Muscle layer of duodenum (tissue), 2 donors: Measurements from ENCODE around the gene PAM.

ENCODE experiments used
- H3K27ac ChIP-seq: one replicate; pipeline ENCODE4 v1.7.0; 2013; ENCODE audit warnings: mild to moderate bottlenecking, low read length
- H3K27me3 ChIP-seq: one replicate; pipeline ENCODE4 v1.7.0; 2013; ENCODE audit warnings: low read depth, mild to moderate bottlenecking, control low read depth, low read length
- H3K36me3 ChIP-seq, 2 donors: one replicate each; pipeline ENCODE4 v1.7.0; 2013; ENCODE audit warnings: low read length in 2 of 2, control low read depth in 1 of 2, mild to moderate bottlenecking in 1 of 2; ENCODE audit not compliant: insufficient read depth in 2 of 2, control insufficient read depth in 1 of 2
- H3K4me1 ChIP-seq, 2 donors: one replicate each; pipeline ENCODE4 v1.7.0; 2013; ENCODE audit warnings: low read length in 2 of 2, mild to moderate bottlenecking in 2 of 2, control low read depth in 1 of 2, moderate library complexity in 1 of 2; ENCODE audit not compliant: insufficient read depth in 2 of 2, control insufficient read depth in 1 of 2
- H3K4me3 ChIP-seq, 2 donors: one replicate each; pipeline ENCODE4 v1.7.0; 2013; ENCODE audit warnings: low read length in 2 of 2, low read depth in 1 of 2, mild to moderate bottlenecking in 1 of 2
- H3K9me3 ChIP-seq, 2 donors: one replicate each; pipeline ENCODE4 v1.7.0; 2013; ENCODE audit warnings: low read length in 2 of 2, control low read depth in 1 of 2, mild to moderate bottlenecking in 1 of 2; ENCODE audit not compliant: control insufficient read depth in 1 of 2
- donor health status: healthy.

The PAM gene

DNA sequence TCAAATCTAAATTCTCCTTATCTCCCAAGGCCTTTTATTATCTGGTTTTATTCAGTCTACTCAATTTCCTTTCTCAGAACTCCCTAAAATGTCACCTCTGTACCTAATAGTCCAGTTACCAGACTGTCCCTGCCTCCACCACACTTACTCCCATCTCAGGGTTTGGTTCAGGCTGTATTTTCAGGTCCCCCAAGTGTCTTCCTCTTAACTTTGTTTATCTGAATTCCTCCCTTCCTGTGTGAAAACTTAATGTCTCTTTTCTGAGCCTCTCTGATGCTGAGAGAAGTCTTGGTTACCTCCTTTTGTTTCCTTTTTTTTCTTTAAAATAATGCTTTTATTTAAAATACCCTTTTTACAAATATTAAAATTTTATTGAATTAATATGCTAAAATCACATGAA lies 133.4 kb downstream of the PAM start:
- no peaks in the 10 kb centered on the region for H3K36me3 ChIP-seq
- no peaks in the 10 kb centered on the region for H3K9me3 ChIP-seq
- H3K4me3 ChIP-seq: no peak overlapping the region
- no peaks in the 10 kb centered on the region for H3K4me1 ChIP-seq
- no peak overlapping the region for H3K27ac ChIP-seq
- H3K27me3 ChIP-seq: no peaks in the 10 kb centered on the region

DNA sequence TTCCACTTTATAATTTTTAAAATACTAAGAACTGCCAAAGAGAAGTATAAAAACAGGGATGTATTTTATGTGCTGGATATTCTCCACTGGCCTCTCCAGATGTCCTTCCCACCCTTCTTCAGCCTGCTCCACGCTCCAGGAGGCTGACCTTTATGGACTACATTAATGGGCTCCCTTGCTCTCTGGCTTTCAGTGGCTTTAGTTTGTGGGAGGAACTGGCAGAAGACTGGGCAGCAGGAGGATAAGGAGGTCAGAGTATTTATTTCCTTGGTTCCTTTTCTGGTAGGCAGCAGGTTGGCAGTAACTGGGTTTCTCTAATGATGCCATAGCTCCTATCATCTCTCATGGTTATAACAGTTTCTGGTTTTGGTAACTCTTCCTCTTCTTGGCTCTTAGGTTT lies 133.9 kb downstream of the PAM start:
- H3K27ac ChIP-seq: no peak overlapping the region
- no peak overlapping the region for H3K4me3 ChIP-seq
- H3K9me3 ChIP-seq: no peaks in the 10 kb centered on the region
- H3K4me1 ChIP-seq: no peaks in the 10 kb centered on the region
- H3K27me3 ChIP-seq: no peaks in the 10 kb centered on the region
- no peaks in the 10 kb centered on the region for H3K36me3 ChIP-seq

DNA sequence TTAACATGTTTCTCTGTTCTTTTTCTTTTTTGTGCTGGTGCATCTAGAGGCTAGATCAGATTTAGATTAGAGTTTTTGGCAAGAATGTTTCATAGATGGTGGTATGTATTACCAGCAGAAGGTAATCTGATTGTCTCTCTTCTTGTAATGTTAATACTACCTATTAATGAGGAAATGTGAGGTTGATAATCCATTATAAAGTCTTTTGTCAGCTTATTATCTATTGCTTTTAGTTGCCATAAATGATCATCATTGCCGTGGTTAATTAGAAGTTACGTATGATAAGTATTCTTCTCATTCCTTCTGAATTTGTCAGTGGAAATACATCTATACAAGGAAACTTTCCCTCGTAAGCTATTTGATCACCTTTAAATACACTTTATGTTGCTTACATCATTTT lies 135.0 kb downstream of the PAM start:
- Histone ChIP-seq H3K27ac (no peak overlapping the region), H3K4me1 (no peaks in the 10 kb centered on the region), H3K9me3 (no peaks in the 10 kb centered on the region), H3K36me3 (no peaks in the 10 kb centered on the region), H3K27me3 (no peaks in the 10 kb centered on the region), H3K4me3 (no peak overlapping the region)

DNA sequence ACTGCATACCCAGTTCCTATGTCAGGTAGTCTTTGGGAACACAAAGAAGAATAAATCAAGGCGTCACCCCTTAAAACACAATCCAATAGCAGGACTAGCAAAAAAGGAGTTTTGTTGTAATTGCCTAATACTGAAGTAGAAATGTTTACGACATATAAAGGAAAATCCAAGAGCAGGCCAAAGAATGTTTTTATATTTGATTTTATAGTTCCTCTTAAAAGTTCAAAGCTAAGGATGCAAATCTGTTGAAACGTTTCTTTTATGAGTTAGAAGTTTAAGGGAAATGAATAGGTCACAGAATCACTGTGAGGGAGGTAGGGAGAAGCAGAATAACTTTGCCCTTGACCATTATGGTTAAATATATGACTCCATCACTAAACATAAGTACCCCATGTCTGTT lies 136.1 kb downstream of the PAM start:
- H3K4me1 ChIP-seq: no peaks in the 10 kb centered on the region
- no peaks in the 10 kb centered on the region for H3K9me3 ChIP-seq
- H3K27me3 ChIP-seq: no peaks in the 10 kb centered on the region
- no peak overlapping the region for H3K4me3 ChIP-seq
- no peaks in the 10 kb centered on the region for H3K36me3 ChIP-seq
- H3K27ac ChIP-seq: no peak overlapping the region

DNA sequence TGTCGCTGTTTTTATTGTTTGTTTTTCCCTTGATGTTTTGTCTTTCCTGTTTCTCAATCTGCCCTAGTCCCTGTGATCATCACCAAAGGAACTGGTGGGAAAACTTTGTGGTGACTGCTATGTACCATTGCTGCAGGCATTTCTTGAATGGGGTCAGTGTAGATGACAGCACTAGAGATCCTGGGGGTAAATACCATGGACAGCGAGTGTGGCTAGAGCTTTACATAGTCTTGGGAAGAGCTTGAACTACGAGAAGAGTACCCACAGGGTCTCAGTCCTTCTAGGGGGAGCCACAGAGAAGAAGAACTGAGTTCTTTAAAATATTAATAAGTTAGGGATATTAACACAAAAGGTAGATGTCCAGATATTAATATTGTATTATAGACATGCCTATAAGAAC lies 138.8 kb downstream of the PAM start:
- no peak overlapping the region for H3K27ac ChIP-seq

DNA sequence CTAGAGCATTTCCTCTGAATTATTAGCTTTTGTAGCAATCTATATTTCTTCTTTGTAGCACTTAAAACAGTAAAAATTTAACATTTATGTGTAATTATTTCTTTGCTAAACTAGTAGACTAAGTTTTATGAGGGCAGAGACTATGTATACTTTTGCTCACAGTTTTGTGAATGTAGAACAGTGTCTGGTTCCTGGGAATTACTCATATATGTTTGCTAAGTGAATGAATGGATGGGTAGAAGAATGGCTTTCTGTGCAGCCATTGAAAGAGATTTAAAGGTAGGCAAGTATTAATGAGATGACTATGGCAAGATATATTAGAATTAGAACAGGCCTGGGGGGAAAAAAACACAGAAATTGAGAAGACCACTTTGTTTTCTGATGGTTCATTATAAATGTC lies 140.1 kb downstream of the PAM start:
- H3K9me3 ChIP-seq: no peaks in the 10 kb centered on the region
- no peak overlapping the region for H3K27ac ChIP-seq
- H3K4me1 ChIP-seq: no peaks in the 10 kb centered on the region
- H3K27me3 ChIP-seq: no peaks in the 10 kb centered on the region
- no peaks in the 10 kb centered on the region for H3K36me3 ChIP-seq
- H3K4me3 ChIP-seq: no peak overlapping the region

More for the DNA sequence above, 138.8 kb downstream of the PAM start:
- no peaks in the 10 kb centered on the region for H3K9me3 ChIP-seq
- H3K4me3 ChIP-seq: no peak overlapping the region
- no peaks in the 10 kb centered on the region for H3K27me3 ChIP-seq
- no peaks in the 10 kb centered on the region for H3K4me1 ChIP-seq
- H3K36me3 ChIP-seq: no peaks in the 10 kb centered on the region

DNA sequence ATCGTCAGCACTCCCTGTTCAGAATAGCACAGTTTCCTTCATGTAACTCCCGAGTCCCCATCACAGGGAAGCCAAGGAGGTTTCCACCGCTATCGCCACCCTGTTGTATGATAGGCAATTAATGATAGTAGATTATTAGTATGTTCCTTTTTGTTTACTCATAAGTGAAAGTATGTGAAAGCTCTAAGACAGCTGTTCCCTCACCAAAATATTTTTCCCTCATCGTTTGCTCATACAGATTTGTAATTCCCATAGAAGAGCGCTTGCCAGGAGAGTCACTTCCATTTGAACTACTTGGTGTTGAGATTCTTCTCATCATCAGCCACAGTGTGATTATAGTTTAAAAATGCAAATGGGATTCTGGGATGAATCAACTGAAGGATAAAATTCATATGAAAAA lies 140.9 kb downstream of the PAM start:
- Histone ChIP-seq H3K36me3 (no peaks in the 10 kb centered on the region), H3K9me3 (no peaks in the 10 kb centered on the region), H3K27ac (no peak overlapping the region), H3K4me3 (no peak overlapping the region), H3K4me1 (no peaks in the 10 kb centered on the region), H3K27me3 (no peaks in the 10 kb centered on the region)

DNA sequence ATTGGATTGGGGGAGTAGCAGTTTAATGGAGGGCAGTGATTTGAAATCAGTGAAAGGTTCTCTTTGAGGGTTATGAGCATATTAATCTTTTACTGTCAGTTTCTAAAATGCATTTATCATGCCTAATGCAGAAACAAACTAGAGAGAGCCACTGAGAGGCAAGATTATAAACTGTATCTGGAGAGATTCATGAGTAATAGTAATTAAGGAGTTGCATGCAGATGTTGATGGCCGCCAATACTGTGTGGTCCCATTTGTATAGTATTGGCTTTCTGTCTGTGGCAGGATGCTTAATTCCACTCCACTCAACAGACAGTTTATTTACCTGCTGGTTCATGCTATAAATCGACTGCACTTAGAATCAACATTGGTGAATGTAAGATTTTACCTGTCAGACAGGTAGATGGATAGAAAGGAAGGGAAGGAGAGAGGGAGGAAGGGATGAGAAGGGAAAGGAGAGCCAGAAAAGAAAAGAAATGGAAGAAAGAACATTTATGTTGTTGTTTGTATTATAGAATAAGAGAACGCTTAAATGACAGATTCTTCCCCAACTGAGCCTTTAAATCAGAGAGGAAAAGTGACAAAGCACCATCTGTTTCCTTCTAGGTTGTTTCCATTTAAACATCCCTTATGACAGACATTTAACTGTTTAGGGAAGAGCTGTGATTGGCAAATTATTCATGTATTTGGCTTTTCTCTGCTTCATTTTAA lies 146.5 kb downstream of the PAM start:
- H3K4me1 ChIP-seq: no peaks in the 10 kb centered on the region
- no peaks in the 10 kb centered on the region for H3K9me3 ChIP-seq
- no peak overlapping the region for H3K4me3 ChIP-seq
- H3K36me3 ChIP-seq: no peaks in the 10 kb centered on the region
- H3K27me3 ChIP-seq: no peaks in the 10 kb centered on the region
- H3K27ac ChIP-seq: no peak overlapping the region

DNA sequence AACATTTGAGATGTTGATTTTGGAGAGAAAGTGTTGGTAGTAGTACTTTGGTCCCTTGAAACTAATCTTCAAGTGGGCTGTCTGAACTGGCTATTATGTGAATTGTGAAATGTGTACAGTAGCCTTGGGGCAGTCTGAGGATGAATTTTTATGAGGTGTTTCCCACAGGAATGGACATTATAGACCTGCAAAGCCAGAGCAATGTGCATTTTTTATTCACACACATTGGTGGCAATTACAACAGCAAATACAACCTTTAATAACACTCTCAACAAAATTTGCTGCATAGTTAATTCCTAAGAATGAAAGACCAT lies 147.0 kb downstream of the PAM start:
- Histone ChIP-seq H3K4me1 (no peaks in the 10 kb centered on the region), H3K4me3 (no peak overlapping the region), H3K9me3 (no peaks in the 10 kb centered on the region), H3K36me3 (no peaks in the 10 kb centered on the region), H3K27me3 (no peaks in the 10 kb centered on the region), H3K27ac (no peak overlapping the region)

DNA sequence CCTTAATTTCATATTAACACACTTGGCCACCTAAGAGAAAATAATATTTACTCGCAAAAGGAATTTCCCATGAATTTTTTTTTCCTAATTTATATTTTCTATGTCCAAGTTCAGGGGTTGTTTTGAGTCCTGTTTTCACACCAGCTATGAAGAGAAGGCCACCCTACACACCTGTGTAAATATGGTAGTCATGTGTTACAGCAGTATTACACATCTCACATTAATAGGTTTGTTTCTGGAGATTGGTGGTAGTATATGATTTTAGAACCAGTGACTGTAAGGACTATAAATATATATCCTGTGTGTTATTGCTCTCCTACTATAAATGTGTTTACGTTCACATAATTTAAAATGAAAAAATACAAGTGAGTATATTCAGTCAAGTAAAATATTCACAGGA lies 147.5 kb downstream of the PAM start:
- no peaks in the 10 kb centered on the region for H3K36me3 ChIP-seq
- H3K4me3 ChIP-seq: no peak overlapping the region
- no peaks in the 10 kb centered on the region for H3K27me3 ChIP-seq
- H3K4me1 ChIP-seq: no peaks in the 10 kb centered on the region
- H3K27ac ChIP-seq: no peak overlapping the region
- H3K9me3 ChIP-seq: no peaks in the 10 kb centered on the region

DNA sequence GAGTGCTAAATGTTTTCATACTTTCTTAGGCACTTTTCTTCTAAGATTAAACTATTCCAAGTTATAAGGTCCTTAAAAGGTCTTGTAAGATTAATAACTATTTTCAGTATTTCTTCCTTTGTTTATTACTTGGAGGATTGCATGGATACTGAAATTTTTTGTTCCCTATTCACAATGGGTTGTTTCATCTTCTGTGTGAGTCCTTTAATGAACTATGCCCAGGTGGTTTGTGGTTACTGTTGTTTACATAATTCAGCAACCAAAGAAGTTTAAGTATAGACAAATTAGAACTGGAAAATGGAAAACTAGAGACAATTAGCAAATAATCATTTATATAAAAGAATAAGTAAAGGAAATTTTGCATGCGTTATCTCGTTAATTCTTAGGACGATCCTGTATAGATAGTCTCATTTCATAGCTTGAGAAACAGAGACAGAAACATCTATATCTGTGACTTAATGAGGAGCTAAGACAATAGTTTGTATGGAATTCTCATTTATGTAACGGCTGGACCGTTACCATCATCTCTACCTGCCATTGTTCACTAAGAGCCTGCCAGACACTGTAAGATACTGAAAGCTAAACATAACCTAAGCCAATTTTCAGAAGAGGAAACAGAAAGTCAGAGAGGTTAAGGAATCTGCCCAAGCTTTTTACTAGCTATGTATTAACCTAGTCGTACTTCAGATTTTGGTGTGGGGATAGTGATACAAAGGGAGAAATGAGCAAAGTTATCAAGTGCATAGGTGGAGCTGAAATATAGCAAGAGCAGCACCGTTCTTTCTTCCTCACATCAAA lies 148.2 kb downstream of the PAM start:
- no peak overlapping the region for H3K4me3 ChIP-seq
- H3K36me3 ChIP-seq: no peaks in the 10 kb centered on the region
- H3K9me3 ChIP-seq: no peaks in the 10 kb centered on the region
- no peaks in the 10 kb centered on the region for H3K27me3 ChIP-seq
- no peaks in the 10 kb centered on the region for H3K4me1 ChIP-seq
- H3K27ac ChIP-seq: no peak overlapping the region

DNA sequence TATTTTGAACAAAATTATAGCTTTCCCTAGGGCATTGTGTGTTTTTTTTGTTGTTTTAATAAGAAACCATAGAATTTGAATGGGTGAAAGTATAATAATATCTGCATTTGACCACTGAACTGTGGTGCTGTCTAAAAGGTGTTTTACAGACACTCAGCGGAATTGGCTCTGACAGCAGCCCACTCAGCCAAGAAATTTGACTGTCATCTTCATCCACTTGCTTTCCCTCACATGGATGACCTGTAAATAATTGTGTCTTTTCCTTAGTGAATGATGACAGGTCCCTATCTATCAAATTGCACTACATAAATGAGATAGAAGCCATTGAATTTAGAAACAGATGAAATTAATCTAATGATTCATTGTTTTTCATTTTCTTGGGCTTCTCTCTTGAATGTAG lies 150.0 kb downstream of the PAM start:
- H3K9me3 ChIP-seq: no peaks in the 10 kb centered on the region
- H3K36me3 ChIP-seq: no peaks in the 10 kb centered on the region
- no peak overlapping the region for H3K27ac ChIP-seq
- no peaks in the 10 kb centered on the region for H3K27me3 ChIP-seq
- H3K4me3 ChIP-seq: no peak overlapping the region
- H3K4me1 ChIP-seq: no peaks in the 10 kb centered on the region
